ENCODE measurements around the gene MRPS26. TPM values are rescaled to one million over a fixed set of nuclear protein-coding genes. Genes with fewer than 3 reads are reported as not detected.

MRPS26 gene
- total RNA-seq (ENCODE audit: unreplicated experiment): 30.0 TPM
- long read RNA-seq, transcript MRPS26-201 (4 exons, 1,127 nt): major isoform, 48 of 52 reads
- long read RNA-seq, partial matches to known transcripts: 2 of 52 reads
- long read RNA-seq, other reads (novel, unspliced or antisense): 2 of 52 reads

DNA sequence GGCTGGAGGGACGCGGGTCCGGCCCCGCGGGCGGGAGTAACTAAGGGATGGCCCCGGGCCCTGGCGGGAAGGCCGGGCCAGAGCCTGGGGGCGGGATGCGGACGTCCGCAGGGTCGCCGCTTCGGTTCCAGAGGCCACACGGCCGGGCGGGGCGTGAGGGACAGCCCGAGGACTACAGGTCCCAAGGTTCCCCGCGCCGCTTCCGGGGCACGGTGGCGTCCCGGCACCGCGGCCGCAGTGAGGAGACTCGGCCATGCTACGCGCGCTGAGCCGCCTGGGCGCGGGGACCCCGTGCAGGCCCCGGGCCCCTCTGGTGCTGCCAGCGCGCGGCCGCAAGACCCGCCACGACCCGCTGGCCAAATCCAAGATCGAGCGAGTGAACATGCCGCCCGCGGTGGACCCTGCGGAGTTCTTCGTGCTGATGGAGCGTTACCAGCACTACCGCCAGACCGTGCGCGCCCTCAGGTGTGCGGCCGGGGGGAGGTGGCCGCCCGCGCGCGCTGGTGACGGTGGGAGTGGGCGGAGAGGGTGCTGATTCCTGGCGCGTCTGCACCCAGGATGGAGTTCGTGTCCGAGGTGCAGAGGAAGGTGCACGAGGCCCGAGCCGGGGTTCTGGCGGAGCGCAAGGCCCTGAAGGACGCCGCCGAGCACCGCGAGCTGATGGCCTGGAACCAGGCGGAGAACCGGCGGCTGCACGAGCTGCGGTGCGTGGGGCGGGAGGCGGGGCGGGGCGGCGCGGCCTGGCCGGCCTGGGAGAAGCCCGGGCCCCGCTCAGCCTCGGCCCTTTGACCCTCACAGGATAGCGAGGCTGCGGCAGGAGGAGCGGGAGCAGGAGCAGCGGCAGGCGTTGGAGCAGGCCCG lies at the start of gene MRPS26:
TSS of gene MRPS26 (plus strand) at position 237 of the 861 bp plus-strand sequence. CDS start at position 254, 17 bp downstream.
- Mint-ChIP-seq H3K4me3 (ENCODE audit: unreplicated experiment) (peak within 1 kb of the TSS; percentile 91), H3K27me3 (ENCODE audit: unreplicated experiment) (peaks cover 7% of the 10 kb centered on the region), H3K9me3 (ENCODE audit: unreplicated experiment) (peaks cover 10% of the 10 kb centered on the region), H3K4me1 (ENCODE audit: low read depth, unreplicated experiment) (peaks cover 19% of the 10 kb centered on the region), H3K27ac (ENCODE audit: unreplicated experiment) (peak within 1 kb of the TSS; percentile 85), H3K36me3 (ENCODE audit: unreplicated experiment) (no peaks in the 10 kb centered on the region)
- TF ChIP-seq CTCF (IDR thresholded peaks at IDR 0.05; ENCODE audit: partially characterized antibody, unreplicated experiment): no peak
- DNase-seq: peak; percentile 94

GRCh38 chr20:2998728-2999127 lies 47.1 kb upstream of the MRPS26 start:
- TF ChIP-seq CTCF (IDR thresholded peaks at IDR 0.05; ENCODE audit: partially characterized antibody, unreplicated experiment): no peak
- H3K4me1 Mint-ChIP-seq (ENCODE audit: low read depth, unreplicated experiment): no peaks in the 10 kb centered on the region
- H3K9me3 Mint-ChIP-seq (ENCODE audit: unreplicated experiment): peaks cover 4% of the 10 kb centered on the region
- no peaks in the 10 kb centered on the region for H3K36me3 Mint-ChIP-seq (ENCODE audit: unreplicated experiment)
- DNase-seq: no peak
- peaks cover 2% of the 10 kb centered on the region for H3K27me3 Mint-ChIP-seq (ENCODE audit: unreplicated experiment)
- H3K4me3 Mint-ChIP-seq (ENCODE audit: unreplicated experiment): no peak overlapping the region
- no peak overlapping the region for H3K27ac Mint-ChIP-seq (ENCODE audit: unreplicated experiment)

DNA sequence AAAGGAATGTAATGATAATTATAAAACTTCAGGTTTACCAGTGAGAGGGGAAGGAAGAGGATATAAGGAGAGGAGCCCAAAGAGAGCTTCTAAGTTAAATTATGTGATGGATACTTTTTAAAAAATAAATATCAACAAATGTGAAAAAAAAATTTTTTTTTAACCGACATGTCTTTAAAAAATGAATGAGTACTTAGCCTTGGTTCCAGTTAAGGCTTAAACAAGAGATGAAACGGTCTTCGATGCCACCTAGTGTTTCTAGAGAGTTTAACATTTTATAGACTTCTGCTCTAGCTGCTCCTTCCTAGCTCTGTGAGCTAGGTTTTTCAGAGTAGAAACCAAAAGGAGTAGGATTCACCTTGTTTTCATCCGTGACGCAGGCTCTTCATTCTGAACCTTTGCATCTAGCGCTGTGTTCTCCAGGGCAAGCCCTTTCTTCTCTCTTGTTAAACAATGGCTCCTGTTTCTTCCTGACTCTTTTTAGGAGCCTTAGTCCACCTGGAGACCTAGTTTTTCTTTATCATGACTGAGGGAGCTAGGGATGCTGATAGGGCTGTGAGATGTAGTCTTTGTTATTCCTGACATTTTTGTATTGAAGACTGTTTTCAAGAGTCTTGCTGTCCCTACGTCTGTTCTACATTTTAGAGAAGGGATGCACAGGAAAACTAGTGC lies 44.9 kb upstream of the MRPS26 start:
- H3K4me3 Mint-ChIP-seq (ENCODE audit: unreplicated experiment): no peak overlapping the region
- H3K36me3 Mint-ChIP-seq (ENCODE audit: unreplicated experiment): no peaks in the 10 kb centered on the region
- no peaks in the 10 kb centered on the region for H3K4me1 Mint-ChIP-seq (ENCODE audit: low read depth, unreplicated experiment)
- no peak overlapping the region for H3K27ac Mint-ChIP-seq (ENCODE audit: unreplicated experiment)
- no peak for TF ChIP-seq CTCF (IDR thresholded peaks at IDR 0.05; ENCODE audit: partially characterized antibody, unreplicated experiment)
- DNase-seq: no peak
- peaks cover 2% of the 10 kb centered on the region for H3K27me3 Mint-ChIP-seq (ENCODE audit: unreplicated experiment)
- H3K9me3 Mint-ChIP-seq (ENCODE audit: unreplicated experiment): peaks cover 4% of the 10 kb centered on the region

DNA sequence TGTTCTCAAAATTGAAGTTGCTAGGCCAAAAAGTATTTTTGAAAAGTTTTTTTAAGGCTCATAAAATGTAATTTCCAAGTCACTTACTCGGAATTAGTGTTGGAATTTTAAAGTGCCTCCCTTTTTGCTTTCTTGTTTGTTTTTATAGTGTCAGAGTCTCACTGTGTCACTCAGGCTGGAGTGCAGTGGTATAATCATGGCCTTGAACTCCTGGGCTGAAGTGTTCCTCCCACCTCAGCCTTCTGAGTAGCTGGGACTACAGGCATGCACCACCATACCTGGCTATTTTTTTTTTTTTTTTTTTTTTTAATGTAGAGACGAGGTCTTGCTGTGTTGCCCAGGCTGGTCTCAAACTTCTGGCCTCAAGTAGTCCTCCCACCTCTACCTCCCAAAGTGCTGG lies 42.4 kb upstream of the MRPS26 start:
- Mint-ChIP-seq H3K9me3 (ENCODE audit: unreplicated experiment) (peaks cover 4% of the 10 kb centered on the region), H3K27me3 (ENCODE audit: unreplicated experiment) (peaks cover 2% of the 10 kb centered on the region), H3K27ac (ENCODE audit: unreplicated experiment) (no peak overlapping the region), H3K4me3 (ENCODE audit: unreplicated experiment) (no peak overlapping the region), H3K36me3 (ENCODE audit: unreplicated experiment) (no peaks in the 10 kb centered on the region), H3K4me1 (ENCODE audit: low read depth, unreplicated experiment) (no peaks in the 10 kb centered on the region)
- no peak for DNase-seq
- TF ChIP-seq CTCF (IDR thresholded peaks at IDR 0.05; ENCODE audit: partially characterized antibody, unreplicated experiment): no peak

Data from glutamatergic neuron (in vitro differentiated cells).